Body of pancreas (tissue), 4 donors: ENCODE measurements around the gene BRD3. TPM values are rescaled to one million over a fixed set of nuclear protein-coding genes. Genes with fewer than 3 reads are reported as not detected.
A peak's percentile ranks its signal among the peaks of the same experiment; 100 is the strongest.

Experiments used
- ATAC-seq: fragments of 150-250 bp; one replicate; pipeline ENCODE4 v1.9.1; 2016
- DNase-seq, 4 donors: peaks; one replicate each; pipeline ENCODE4 v3.0.0-alpha.2; 2019
- H3K27ac ChIP-seq, 4 donors: fragments of 200-600 bp; sonication (generic); 1 replicate in 3 of 4; 2 replicates in 1 of 4; pipeline versions ENCODE4 v1.5.1 to v1.6.1; 2016 to 2019; ENCODE audit warnings: mild to moderate bottlenecking in 1 of 4, mixed read lengths in 1 of 4, moderate library complexity in 1 of 4
- H3K27me3 ChIP-seq, 2 donors: fragments of 200-600 bp; sonication (generic); one replicate each; pipeline ENCODE4 v1.6.0; 2016; ENCODE audit warnings: mild to moderate bottlenecking in 1 of 2
- H3K36me3 ChIP-seq, 2 donors: fragments of 200-600 bp; sonication (generic); replicated peaks in 1 of 2; 2 replicates each; pipeline ENCODE4 v1.5.1; 2016; ENCODE audit warnings: low read depth in 2 of 2; ENCODE audit not compliant: insufficient read depth in 1 of 2
- H3K4me1 ChIP-seq: fragments of 200-600 bp; sonication (generic); one replicate; pipeline ENCODE4 v1.6.0; 2016
- H3K4me3 ChIP-seq, 2 donors: fragments of 200-600 bp; sonication (generic); 1 replicate in 1 of 2; 2 replicates in 1 of 2; pipeline ENCODE4 v1.5.1; 2016 to 2019
- H3K9me3 ChIP-seq, 3 donors: fragments of 200-600 bp; sonication (generic); 1 replicate in 2 of 3; 2 replicates in 1 of 3; pipeline ENCODE4 v1.5.1; 2016
- POLR2A ChIP-seq, 3 donors: fragments of 450-650 bp; IDR thresholded peaks; one replicate each; pipeline ENCODE4 v1.6.1; 2016; ENCODE audit warnings: antibody characterized with exemption in 3 of 3, mild to moderate bottlenecking in 2 of 3
- WGBS, 2 donors: methylation state at CpG; one replicate each; pipeline ENCODE4 v1.1.5; 2017; 5-methylcytosine and 5-hydroxymethylcytosine counted together
- intact Hi-C: fragments of 100-400 bp; cut with DNase I; formaldehyde crosslinking; loops from one replicate; pipeline ENCODE4 v1.15.1; 2023
- total RNA-seq, 2 donors: library from RNA; depleted of rRNA; stranded (reverse); fragments of >200 nt; gene quantifications; one replicate each; pipeline ENCODE4 v1.1.0, GENCODE V29; 2016
- TF ChIP-seq, protein P1 (sequence below), 7 experiments: fragments of 450-650 bp in 4 of 7; fragments of 200-600 bp in 3 of 7; sonication (generic) in 3 of 7; IDR thresholded peaks; one replicate each; pipeline ENCODE4 v1.5.1; 2016 to 2019; ENCODE audit warnings: antibody characterized with exemption in 7 of 7

BRD3 gene
- total RNA-seq, 2 donors from 2014 or later, result 12.2 to 27.4 TPM

DNA sequence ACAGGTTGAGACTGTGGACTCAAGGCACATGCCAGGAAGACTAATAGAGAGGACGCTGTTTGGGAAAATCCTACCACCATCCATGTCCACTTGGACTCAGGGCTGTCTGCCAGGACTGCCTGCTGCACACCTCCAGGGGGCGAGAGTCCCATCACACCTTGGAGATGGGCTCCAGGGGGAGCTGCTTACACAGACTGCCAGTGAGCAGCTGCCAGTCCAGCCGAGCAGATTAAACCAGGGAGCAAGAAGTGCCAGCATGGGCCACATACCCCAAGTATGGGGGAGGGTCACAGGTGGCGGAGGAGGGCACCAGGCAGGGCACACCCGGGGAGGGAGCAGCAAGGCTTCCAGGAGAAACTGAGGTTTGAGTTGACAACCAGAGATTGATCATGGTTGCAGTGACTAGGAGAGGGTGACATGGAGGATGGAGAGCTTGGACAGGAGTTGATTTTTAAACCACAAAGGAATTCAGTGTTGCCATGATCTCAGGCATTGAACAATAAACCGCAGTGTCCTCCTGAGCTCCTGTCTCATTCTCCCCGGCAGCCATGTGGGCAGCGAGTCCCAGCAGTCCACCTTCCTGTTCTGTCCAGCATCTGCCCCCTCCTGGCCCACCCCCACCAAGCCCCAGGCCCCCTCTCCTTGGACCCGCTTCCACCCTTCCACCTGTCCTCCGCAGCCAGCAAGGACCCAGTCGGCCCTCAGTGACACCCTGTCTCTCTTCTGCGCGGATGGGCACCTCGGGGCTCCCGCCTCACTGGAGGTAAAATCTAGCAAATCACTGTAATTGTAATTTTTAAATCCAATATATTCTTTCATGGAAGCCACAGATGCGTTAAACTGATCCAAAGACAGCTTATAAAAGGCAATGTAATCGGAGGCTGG is 72.6 kb downstream of the BRD3 start:
- no peaks in the 10 kb centered on the region for H3K9me3 ChIP-seq
- H3K4me1 ChIP-seq, result peaks cover 25% of the 10 kb centered on the region
- intact Hi-C loops, result loop anchor here (5.0 kb wide), 1 partner anchor 203 kb away; no protein-coding TSS in a partner anchor
- no peaks in the 10 kb centered on the region for H3K36me3 ChIP-seq
- DNase-seq (no peak), ATAC-seq (no peak)
- 48% methylated on average over 16 to 17 of the region's 17 CpGs for WGBS, 2 donors
- TF ChIP-seq POLR2A (IDR thresholded peaks at IDR 0.05), result no peak
- TF ChIP-seq, protein P1, sequence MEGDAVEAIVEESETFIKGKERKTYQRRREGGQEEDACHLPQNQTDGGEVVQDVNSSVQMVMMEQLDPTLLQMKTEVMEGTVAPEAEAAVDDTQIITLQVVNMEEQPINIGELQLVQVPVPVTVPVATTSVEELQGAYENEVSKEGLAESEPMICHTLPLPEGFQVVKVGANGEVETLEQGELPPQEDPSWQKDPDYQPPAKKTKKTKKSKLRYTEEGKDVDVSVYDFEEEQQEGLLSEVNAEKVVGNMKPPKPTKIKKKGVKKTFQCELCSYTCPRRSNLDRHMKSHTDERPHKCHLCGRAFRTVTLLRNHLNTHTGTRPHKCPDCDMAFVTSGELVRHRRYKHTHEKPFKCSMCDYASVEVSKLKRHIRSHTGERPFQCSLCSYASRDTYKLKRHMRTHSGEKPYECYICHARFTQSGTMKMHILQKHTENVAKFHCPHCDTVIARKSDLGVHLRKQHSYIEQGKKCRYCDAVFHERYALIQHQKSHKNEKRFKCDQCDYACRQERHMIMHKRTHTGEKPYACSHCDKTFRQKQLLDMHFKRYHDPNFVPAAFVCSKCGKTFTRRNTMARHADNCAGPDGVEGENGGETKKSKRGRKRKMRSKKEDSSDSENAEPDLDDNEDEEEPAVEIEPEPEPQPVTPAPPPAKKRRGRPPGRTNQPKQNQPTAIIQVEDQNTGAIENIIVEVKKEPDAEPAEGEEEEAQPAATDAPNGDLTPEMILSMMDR (IDR thresholded peaks at IDR 0.05), result no peak
- H3K27me3 ChIP-seq, result no peaks in the 10 kb centered on the region
- H3K4me3 ChIP-seq, result no peak overlapping the region
- no peak overlapping the region for H3K27ac ChIP-seq

DNA sequence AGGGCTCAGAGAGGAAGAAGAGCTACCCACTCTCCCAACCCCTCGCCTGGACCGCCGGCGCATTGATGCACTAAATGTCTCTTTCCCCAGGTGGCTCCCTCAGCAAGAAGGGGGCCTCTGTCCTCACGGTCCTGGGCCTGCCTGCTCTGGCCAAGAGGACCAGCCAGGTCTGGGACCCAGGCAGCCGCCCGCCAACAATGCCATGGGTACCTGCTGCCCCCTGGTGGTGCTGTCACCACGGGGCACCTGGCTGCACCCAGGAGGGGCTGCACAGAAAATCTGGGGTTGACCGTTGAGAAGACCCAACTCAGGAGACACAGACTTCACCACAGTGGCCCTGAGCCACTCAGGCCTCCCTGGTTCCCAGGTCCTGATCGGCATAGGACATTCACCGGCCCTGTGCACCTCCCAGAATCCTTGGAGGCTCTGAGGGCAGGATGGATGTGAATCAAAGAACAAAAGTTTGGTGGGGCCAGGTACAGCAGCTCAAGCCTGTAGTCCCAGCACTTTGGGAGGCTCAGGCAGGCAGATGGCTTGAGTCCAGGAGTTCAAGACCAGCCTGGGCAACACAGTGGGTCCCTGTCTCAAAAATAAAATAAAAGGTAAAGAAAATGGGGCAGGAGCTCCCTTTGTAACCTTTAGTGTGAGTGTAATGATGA is 73.3 kb downstream of the BRD3 start:
- peak; percentile 31 for ATAC-seq
- WGBS, 2 donors, result 3 to 8% methylated on average over 3 to 11 of the region's 11 CpGs
- Histone ChIP-seq H3K27ac (no peak overlapping the region), H3K9me3 (no peaks in the 10 kb centered on the region), H3K4me3 (no peak overlapping the region), H3K27me3 (no peaks in the 10 kb centered on the region), H3K4me1 (peaks cover 33% of the 10 kb centered on the region), H3K36me3 (no peaks in the 10 kb centered on the region)
- intact Hi-C loops, result loop anchor here (5.0 kb wide), 1 partner anchor 202 kb away; no protein-coding TSS in a partner anchor
- TF ChIP-seq, protein P1 (IDR thresholded peaks at IDR 0.05), result peak; percentile 94 to 99 (median 97)
- TF ChIP-seq POLR2A (IDR thresholded peaks at IDR 0.05), result no peak
- peak; percentile 75 to 85 (median 82) for DNase-seq

DNA sequence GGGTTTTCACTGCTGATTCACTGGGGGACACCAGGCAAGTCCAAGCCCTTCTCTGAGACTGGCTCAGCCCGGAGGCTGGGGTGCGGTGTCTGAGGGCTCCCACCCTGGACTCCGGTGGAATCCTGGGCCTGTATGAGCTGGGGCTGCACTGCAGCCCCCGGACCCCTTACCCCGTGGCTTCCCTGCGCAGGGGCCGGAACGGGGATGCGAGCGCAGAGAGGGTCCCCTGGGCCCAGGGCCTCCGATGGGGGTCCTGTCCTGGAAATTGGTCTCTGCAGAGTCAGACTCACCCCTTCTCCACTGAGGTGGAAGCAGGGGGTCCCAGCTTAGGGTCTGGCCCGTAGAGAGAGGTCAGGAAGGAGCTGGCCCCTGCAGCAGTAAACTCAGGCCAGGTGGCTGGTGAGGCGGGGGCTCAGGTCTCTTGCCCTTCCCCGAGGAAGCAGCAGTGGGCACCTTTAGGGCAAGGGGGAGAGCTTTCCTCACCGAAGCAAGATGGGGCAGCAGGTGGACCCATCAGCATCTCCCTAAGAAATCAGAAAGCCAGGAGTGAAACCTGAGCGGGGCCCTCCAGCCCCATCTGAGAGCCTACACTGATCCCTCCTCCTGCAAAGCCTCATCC is 74.1 kb downstream of the BRD3 start:
- Histone ChIP-seq H3K9me3 (no peaks in the 10 kb centered on the region), H3K27ac (peak overlapping the region in 3 of 4 donors; percentile 86 to 97 (median 91)), H3K4me3 (no peak overlapping the region), H3K36me3 (no peaks in the 10 kb centered on the region), H3K4me1 (peaks cover 40% of the 10 kb centered on the region), H3K27me3 (no peaks in the 10 kb centered on the region)
- 67 to 79% methylated on average over 2 to 16 of the region's 16 CpGs for WGBS, 2 donors
- no peak for ATAC-seq
- TF ChIP-seq, protein P1 (IDR thresholded peaks at IDR 0.05), result no peak
- no peak for DNase-seq
- intact Hi-C loops, result no loop called here

DNA sequence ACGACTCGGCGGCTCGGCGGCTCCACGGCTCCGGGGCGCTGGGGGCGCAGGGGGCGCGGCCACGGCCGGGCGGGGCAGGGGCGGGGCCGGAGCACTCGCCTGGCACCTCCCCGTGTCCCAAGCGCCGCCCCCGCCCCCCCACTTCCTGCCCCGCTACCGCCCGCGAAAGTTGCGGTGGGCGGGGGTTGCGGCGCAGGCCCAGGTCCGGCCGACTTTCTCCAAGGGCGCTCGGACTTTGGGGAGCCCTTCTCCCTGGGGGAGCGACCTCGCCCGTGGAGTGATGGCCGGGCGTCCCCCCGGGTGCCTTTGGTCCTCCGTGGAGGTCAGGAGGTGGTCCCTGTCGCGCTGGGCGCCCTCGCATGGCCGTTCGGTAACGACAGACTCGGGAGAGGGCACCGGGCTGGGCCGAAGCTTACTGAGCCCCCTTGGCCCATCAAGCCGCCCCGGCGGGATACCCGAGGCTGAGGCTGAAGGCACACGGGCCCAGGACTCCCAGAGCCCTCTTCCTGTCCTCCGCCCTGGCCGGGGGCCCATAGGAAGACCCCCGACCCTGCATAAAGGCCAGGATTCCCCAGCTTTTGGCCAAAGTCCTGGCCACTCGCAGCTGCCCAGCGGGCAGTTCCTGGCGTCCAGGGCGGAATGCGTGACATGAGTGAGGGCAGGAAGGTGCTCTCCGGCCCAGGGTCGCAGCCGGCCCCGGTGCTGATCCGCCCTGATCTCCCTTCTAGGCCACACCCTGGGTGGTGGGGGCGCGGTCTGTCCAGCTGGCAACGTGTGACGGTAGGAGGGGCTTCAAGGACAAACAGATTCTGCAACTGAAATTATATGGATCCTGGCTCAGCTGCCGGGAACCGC is 74.8 kb downstream of the BRD3 start:
- peak overlapping the region; percentile 76 to 97 (median 88) for H3K27ac ChIP-seq
- ATAC-seq, result peak; percentile 68
- peak; percentile 48 to 75 (median 75) for TF ChIP-seq POLR2A (IDR thresholded peaks at IDR 0.05)
- TF ChIP-seq, protein P1 (IDR thresholded peaks at IDR 0.05), result peak in 6 of 7 experiments; percentile 16 to 62 (median 44)
- H3K4me3 ChIP-seq, result peak overlapping the region; percentile 48 to 52
- 1% methylated on average over 70 of the region's 74 CpGs; no CpG with 5 or more reads in 1 of the 2 donors for WGBS, 2 donors
- no peaks in the 10 kb centered on the region for H3K36me3 ChIP-seq
- peak; percentile 79 to 87 (median 84) for DNase-seq
- H3K4me1 ChIP-seq, result peaks cover 48% of the 10 kb centered on the region
- no peaks in the 10 kb centered on the region for H3K9me3 ChIP-seq
- intact Hi-C loops, result no loop called here
- no peaks in the 10 kb centered on the region for H3K27me3 ChIP-seq
